ENCODE measurements around the gene GRB2.

GRB2 gene

DNA sequence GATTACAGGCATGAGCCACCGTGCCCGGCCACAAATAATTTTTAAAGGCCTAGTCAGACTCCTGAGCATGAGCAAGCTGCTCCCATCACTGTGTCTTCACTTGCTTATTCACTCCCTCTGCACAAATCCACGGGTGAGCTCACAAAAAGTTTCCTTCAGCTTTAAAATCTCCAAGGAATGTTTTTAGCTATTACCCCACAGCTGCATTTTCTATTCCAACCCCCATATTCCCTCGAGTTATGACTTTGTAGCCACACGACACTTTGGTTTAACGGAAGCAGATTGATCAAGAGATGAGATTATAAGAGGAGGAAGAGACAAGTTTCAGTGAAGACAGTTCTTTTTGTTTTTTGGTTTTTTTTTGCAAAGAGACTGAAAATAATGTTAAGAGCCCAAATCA lies 67.1 kb downstream of the GRB2 start:
- in situ Hi-C loops (cut with MboI; ENCODE audit: low pct_unique_long_range_greater_than_20kb, low sequenced_read_pairs), result no loop called here

GRCh38 chr17:75335315-75335714 lies 70.2 kb downstream of the GRB2 start:
- no peak for DNase-seq
- in situ Hi-C loops (cut with MboI; ENCODE audit: low pct_unique_long_range_greater_than_20kb, low sequenced_read_pairs), result no loop called here

More for the DNA sequence above, 67.1 kb downstream of the GRB2 start:
- peak; percentile 87 for DNase-seq

- DNase-seq, result no peak
- in situ Hi-C loops (cut with MboI; ENCODE audit: low pct_unique_long_range_greater_than_20kb, low sequenced_read_pairs), result no loop called here
Observed at GRCh38 chr17:75334723-75335122, 70.8 kb downstream of the GRB2 start.

DNA sequence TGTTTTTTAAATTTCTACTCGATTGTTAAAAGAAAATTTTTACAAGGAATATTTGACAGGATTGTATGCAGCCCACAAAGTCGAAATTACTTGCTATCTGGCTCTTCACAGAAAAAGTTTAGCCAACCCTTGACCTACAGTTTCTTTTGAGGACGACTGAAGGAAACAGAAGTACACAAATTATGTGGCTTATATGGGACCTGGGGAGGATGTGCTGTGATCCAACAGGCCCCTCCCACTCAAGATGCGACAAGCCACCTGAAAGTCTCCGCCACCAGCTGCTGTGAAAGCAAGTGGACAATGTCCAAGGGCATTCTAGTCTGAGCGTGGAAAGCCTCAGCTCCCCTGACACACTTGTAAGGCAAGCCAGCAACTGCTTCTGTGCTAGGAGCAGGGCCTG lies 73.8 kb downstream of the GRB2 start:
- in situ Hi-C loops (cut with MboI; ENCODE audit: low pct_unique_long_range_greater_than_20kb, low sequenced_read_pairs), result no loop called here
- DNase-seq, result no peak

GRCh38 chr17:75327757-75328156 lies 77.7 kb downstream of the GRB2 start:
- no peak for DNase-seq
- in situ Hi-C loops (cut with MboI; ENCODE audit: low pct_unique_long_range_greater_than_20kb, low sequenced_read_pairs), result no loop called here

- DNase-seq, result peak; percentile 36
- in situ Hi-C loops (cut with MboI; ENCODE audit: low pct_unique_long_range_greater_than_20kb, low sequenced_read_pairs), result no loop called here
Observed at GRCh38 chr17:75326226-75326848, 79.1 kb downstream of the GRB2 start.

DNA sequence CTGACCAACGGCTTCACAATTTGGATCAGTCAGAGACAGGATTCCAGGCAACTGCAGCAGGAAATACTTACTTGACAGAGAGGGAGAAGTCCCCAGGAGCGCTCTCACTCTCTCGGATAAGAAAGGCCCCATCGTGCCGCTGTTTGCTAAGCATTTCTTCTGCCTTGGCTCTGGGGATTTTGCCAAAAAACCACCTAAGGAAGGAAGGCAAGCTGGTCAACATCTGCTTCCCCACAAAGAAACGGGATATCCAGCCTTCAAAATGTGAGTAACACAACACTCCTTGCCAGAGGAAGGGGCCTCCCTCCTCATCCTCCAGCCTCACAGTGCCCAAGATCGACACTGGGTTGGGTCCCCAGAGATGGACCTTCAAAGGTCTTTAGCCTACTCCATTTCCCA lies 79.7 kb downstream of the GRB2 start:
- in situ Hi-C loops (cut with MboI; ENCODE audit: low pct_unique_long_range_greater_than_20kb, low sequenced_read_pairs), result no loop called here
- peak; percentile 74 for DNase-seq

- in situ Hi-C loops (cut with MboI; ENCODE audit: low pct_unique_long_range_greater_than_20kb, low sequenced_read_pairs), result no loop called here
Observed at GRCh38 chr17:75325348-75325747, 80.1 kb downstream of the GRB2 start.

DNA sequence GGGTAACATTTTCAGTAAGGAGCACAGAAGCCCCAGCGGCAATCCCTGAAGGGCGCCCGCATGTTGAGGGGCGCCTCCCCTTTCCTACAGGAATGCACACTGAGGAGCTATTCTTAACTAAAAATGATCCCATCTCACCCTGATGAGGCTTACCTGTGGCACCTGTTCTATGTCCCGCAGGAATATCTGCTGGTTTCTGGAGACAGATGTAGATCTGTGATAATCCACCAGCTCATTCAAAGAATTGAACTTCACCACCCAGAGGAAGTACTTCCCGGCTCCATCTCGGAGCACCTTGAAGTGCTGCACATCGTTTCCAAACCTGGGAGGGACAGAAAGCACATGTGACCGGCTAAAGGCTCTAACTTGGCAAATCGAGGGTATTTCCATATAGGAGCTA lies 84.0 kb downstream of the GRB2 start:
- in situ Hi-C loops (cut with MboI; ENCODE audit: low pct_unique_long_range_greater_than_20kb, low sequenced_read_pairs), result no loop called here
- DNase-seq, result no peak

More at GRCh38 chr17:75325348-75325747, 80.1 kb downstream of the GRB2 start:
- DNase-seq, result no peak

DNA sequence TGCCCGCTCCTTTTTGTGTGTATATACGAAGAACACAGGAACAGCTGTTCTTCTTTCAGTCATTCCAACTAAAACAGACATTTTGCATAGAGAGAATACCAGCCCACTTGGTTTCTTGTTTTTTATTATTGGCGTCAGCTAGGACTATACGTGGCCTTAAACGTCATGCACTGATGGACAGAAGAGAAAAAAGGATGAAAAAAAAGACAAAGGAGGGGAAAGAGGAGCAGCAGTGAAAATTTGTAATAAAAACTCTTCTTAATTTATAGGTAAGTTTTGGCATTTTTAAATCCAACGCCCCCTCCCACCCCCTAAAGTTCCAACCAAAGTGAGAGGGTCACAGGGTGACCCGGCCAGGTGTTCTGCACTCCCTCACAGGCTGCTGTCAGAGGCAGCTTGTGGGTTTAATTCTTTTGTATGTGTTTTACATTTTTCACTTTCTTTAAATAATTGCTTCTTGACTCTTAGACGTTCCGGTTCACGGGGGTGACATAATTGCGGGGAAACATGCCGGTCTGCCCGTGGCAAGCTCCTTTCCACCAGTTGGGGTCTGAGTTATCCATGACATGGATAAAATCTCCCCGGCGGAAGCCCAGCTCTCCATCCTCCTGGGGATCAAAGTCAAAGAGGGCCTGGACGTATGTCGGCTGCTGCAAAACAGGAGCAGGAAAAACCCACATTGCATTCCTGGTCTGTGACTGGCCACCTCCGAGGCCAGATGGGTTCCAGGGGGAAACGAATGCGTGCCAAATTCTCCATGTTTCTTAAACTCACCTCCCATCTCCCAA lies 85.4 kb downstream of the GRB2 start:
- in situ Hi-C loops (cut with MboI; ENCODE audit: low pct_unique_long_range_greater_than_20kb, low sequenced_read_pairs), result no loop called here
- no peak for DNase-seq

DNA sequence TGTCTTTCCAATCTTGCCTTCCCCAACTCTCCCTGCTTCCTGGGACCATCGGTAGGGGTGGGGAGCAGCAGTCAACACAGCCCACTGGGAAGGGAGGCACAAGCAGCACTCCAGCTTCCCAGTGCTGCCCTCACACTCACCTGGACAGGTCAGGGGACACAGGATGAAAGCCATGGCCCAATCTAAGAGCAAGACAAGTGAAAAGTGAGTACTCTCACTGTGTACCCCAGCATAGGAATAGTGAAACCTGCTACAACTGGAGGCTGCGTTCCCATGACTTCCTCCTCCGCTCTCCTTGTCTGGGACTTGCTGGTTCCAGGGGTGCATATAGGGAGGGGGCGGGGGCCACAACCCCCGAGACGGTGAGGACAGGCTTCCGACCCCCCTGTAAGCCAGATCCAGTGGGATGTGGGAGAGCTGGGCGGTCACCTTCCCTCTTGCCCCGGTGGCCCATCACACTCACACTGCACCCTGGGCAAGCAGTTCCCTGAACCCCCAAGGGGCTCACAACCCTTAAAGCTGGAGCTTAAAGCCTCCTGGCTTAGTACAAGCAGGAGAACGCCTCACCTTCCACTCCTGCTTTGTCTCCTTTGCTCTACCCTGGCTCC lies 86.8 kb downstream of the GRB2 start:
- in situ Hi-C loops (cut with MboI; ENCODE audit: low pct_unique_long_range_greater_than_20kb, low sequenced_read_pairs), result no loop called here
- no peak for DNase-seq

DNA sequence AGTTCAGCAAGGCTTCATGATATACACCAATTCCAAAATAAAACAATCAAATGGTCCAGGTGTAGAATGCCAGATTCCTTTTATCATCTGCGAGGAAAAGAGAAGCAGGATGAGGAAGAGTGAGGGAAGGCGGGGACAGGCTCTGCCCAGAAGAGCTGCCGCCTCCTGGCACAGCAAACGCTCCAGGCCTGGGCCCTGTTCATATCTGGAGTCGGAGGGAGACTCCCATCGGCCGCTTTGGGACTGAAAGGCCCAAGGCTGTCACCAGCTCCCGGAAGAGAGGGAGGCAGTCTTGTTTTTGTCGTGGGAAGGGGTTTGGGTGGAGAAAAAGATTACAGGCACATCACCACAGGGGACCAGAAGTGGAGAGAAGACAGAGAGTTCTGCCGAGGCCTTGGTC lies 87.3 kb downstream of the GRB2 start:
- in situ Hi-C loops (cut with MboI; ENCODE audit: low pct_unique_long_range_greater_than_20kb, low sequenced_read_pairs), result no loop called here
- DNase-seq, result no peak

DNA sequence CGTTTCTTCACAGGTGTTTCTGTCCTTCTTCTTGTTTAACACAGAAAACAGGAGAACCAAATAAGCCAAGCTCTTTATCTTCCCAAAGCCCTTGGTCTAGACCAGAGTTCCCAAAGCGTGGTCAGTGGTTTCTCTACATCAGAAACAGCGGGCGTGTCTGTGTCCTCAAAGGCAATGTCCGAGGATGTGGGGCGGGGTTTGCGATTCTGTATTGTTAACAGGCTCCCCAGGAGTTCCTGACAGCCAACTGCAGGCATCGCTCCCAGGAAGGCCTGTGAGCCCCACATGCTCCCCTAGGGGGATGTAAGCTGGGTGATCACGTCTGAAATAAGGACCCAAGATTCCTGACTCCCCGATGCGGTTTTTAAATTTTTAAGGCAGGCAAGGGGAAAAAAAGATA lies 87.8 kb downstream of the GRB2 start:
- no peak for DNase-seq
- in situ Hi-C loops (cut with MboI; ENCODE audit: low pct_unique_long_range_greater_than_20kb, low sequenced_read_pairs), result no loop called here

GRCh38 chr17:75316253-75316652 lies 89.2 kb downstream of the GRB2 start:
- no peak for DNase-seq
- in situ Hi-C loops (cut with MboI; ENCODE audit: low pct_unique_long_range_greater_than_20kb, low sequenced_read_pairs), result no loop called here

- DNase-seq, result no peak
- in situ Hi-C loops (cut with MboI; ENCODE audit: low pct_unique_long_range_greater_than_20kb, low sequenced_read_pairs), result no loop called here
Observed at GRCh38 chr17:75315541-75316243, 89.8 kb downstream of the GRB2 start.

DNA sequence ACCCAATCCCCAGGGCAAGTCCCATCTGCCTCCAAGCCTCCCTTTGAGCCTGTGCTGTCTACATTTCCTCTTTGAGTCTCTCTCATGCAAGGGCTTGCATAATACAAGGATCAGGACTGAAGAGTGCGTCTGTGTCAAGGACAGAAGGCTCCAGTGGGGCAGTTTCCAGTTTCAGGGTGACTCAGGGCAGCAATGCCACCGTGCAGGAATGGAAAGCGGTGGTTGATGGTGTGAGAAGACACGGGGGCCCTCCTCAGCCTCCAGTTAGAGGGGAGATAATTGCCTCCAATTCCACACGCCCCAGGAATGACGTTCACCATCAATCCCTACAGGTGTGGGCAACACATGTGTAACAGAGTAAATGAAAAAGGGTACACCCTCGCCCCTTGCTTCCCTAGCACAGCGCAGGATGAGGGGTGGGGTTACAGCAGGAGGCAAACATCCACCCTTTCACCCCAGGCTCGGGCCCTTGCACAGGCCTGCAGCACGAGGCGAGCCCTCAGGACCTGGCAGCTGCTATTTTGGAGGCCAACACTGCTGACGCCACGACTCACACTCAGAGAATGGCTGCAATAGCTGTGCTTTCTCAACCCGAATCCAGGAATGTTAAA lies 91.4 kb downstream of the GRB2 start:
- DNase-seq, result no peak

GRCh38 chr17:75308732-75309629 lies 96.5 kb downstream of the GRB2 start:
- in situ Hi-C loops (cut with MboI; ENCODE audit: low pct_unique_long_range_greater_than_20kb, low sequenced_read_pairs), result no loop called here
- no peak for DNase-seq

More for the DNA sequence above, 91.4 kb downstream of the GRB2 start:
- in situ Hi-C loops (cut with MboI; ENCODE audit: low pct_unique_long_range_greater_than_20kb, low sequenced_read_pairs), result no loop called here

DNA sequence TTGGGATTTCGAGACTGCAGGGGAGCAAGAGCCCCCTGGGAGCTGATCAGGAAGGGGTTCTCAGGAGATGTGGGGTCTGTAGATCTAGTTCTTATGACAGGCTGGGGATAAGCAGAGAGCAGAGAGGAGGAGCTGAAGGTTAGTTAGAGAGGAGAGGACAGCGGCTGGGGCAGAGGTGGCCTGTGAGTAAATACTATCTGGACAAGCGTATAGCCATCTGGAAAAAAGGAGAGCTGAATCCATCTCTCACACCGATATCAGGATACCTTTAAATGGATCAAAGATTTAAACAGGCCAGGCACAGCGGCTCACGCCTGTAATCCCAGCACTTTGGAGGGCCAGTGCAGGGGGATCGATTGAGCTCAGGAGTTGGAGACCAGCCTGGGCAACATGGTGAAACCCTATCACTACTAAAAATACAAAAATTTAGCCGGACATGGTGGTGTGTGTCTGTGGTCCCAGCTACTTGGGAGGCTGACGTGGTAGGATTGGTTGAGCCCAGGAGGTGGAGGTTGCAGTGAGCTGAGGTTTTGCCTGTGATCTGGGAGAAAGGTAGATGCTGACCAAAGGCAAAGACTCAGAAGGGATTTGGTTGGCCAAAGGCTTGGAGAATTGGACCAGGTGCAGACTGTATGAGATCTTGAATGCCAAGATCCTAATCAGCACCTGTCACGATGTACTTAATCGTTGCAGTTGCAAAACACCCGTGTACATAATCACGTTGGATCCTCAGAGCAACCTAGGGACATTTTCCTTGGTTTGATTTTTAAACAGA lies 97.3 kb downstream of the GRB2 start:
- no peak for DNase-seq
- in situ Hi-C loops (cut with MboI; ENCODE audit: low pct_unique_long_range_greater_than_20kb, low sequenced_read_pairs), result no loop called here

Measured in KBM-7 (cell line).